ENCODE measurements around the gene SNAP47.

DNA sequence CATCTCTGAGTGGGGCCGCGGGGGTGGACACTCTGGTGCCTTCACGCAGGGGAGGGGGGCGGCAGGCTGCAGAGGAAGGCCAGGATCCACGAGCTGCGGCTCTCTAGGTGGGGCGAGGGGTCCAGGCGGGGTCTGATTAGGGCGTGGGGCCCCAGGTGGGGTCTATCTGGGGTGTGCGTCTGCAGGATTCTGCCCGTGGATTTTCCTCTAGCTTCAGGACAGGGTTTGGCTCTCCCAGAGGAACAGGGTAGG, 6.4 kb upstream of the SNAP47 start:
- TF ChIP-seq, protein P1, sequence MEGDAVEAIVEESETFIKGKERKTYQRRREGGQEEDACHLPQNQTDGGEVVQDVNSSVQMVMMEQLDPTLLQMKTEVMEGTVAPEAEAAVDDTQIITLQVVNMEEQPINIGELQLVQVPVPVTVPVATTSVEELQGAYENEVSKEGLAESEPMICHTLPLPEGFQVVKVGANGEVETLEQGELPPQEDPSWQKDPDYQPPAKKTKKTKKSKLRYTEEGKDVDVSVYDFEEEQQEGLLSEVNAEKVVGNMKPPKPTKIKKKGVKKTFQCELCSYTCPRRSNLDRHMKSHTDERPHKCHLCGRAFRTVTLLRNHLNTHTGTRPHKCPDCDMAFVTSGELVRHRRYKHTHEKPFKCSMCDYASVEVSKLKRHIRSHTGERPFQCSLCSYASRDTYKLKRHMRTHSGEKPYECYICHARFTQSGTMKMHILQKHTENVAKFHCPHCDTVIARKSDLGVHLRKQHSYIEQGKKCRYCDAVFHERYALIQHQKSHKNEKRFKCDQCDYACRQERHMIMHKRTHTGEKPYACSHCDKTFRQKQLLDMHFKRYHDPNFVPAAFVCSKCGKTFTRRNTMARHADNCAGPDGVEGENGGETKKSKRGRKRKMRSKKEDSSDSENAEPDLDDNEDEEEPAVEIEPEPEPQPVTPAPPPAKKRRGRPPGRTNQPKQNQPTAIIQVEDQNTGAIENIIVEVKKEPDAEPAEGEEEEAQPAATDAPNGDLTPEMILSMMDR (IDR thresholded peaks at IDR 0.05; ENCODE audit: insufficient read depth, low read length, poor library complexity, severe bottlenecking), result no peak
- no peak for TF ChIP-seq EZH2phosphoT487 (conservative IDR thresholded peaks at IDR 0.05; ENCODE audit: low read length)
